ENCODE results near the gene CREB3. TPM values are rescaled to one million over a fixed set of nuclear protein-coding genes. Genes with fewer than 3 reads are reported as not detected.

The CREB3 gene
- total and polyA plus RNA-seq, 4 donors = 9.2 to 21.4 (median 18.1) TPM

DNA sequence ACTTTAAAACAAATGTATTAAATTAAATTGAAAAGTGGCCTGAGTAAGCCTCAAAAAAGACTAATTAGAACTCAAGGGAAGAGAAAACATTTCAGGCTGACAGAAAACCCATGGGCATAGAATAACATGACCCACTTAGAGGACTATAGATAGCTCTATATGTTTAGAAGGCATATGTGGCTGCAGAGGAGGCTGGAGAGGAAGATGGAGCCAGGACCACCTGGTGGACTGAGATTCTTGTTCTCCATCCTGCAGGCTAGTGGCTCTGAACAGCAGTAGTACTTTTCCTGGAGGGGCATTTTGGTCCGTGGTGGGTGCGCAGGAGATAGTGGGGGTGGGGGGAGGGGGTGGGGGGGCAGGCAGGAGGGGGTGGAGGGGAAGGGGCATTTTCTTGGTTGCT, 48.6 kb downstream of the CREB3 start:
- H3K27ac ChIP-seq (ENCODE audit: low read depth in 1 of 2, low read length in 2 of 2) = no peak overlapping the region
- H3K9ac ChIP-seq (ENCODE audit: low read depth in 1 of 2, low read length in 2 of 2) = no peak overlapping the region
- 74% methylated on average over 2 of the region's 2 CpGs for WGBS
- H3K9me3 ChIP-seq (ENCODE audit: control insufficient read depth in 4 of 4, low read length in 3 of 4) = no peaks in the 10 kb centered on the region
- DNase-seq (ENCODE audit: low spot score) = no peak
- H3K27me3 ChIP-seq (ENCODE audit: control insufficient read depth in 4 of 4, insufficient read depth in 4 of 4, low read length in 3 of 4) = no peaks in the 10 kb centered on the region
- TF ChIP-seq, protein P1, sequence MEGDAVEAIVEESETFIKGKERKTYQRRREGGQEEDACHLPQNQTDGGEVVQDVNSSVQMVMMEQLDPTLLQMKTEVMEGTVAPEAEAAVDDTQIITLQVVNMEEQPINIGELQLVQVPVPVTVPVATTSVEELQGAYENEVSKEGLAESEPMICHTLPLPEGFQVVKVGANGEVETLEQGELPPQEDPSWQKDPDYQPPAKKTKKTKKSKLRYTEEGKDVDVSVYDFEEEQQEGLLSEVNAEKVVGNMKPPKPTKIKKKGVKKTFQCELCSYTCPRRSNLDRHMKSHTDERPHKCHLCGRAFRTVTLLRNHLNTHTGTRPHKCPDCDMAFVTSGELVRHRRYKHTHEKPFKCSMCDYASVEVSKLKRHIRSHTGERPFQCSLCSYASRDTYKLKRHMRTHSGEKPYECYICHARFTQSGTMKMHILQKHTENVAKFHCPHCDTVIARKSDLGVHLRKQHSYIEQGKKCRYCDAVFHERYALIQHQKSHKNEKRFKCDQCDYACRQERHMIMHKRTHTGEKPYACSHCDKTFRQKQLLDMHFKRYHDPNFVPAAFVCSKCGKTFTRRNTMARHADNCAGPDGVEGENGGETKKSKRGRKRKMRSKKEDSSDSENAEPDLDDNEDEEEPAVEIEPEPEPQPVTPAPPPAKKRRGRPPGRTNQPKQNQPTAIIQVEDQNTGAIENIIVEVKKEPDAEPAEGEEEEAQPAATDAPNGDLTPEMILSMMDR (IDR thresholded peaks at IDR 0.05; ENCODE audit: low read depth, low read length, missing input control) = no peak
- no peak for TF ChIP-seq TAF1 (conservative IDR thresholded peaks at IDR 0.05)
- no peak for TF ChIP-seq NR2F2 (IDR thresholded peaks at IDR 0.05)
- no peak for TF ChIP-seq RAD21 (IDR thresholded peaks at IDR 0.05)
- no peak for TF ChIP-seq GABPA (IDR thresholded peaks at IDR 0.05 in 1 of 2, conservative IDR thresholded peaks at IDR 0.05 in 1 of 2)
- no peak for TF ChIP-seq YY1 (IDR thresholded peaks at IDR 0.05)
- TF ChIP-seq, protein P2, sequence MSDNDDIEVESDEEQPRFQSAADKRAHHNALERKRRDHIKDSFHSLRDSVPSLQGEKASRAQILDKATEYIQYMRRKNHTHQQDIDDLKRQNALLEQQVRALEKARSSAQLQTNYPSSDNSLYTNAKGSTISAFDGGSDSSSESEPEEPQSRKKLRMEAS (IDR thresholded peaks at IDR 0.05) = no peak
- TF ChIP-seq FOXA2 (IDR thresholded peaks at IDR 0.05) = no peak
- no peak for TF ChIP-seq FOXA1 (IDR thresholded peaks at IDR 0.05)
- TF ChIP-seq HNF4G (IDR thresholded peaks at IDR 0.05) = no peak
- TF ChIP-seq SP1 (IDR thresholded peaks at IDR 0.05) = no peak
- TF ChIP-seq EGR1 (IDR thresholded peaks at IDR 0.05; ENCODE audit: low read depth in 2 of 2) = no peak
- no peaks in the 10 kb centered on the region for H3K4me1 ChIP-seq (ENCODE audit: control insufficient read depth in 4 of 4, insufficient read depth in 4 of 4, low read length in 3 of 4)
- no peak overlapping the region for H3K4me3 ChIP-seq (ENCODE audit: low read depth in 1 of 3, low read length in 3 of 3)
- H3K36me3 ChIP-seq (ENCODE audit: control insufficient read depth in 4 of 4, insufficient read depth in 3 of 4, low read depth in 1 of 4, low read length in 3 of 4) = peaks cover 0 to 2% (median 0%) of the 10 kb centered on the region in 4 donors

DNA sequence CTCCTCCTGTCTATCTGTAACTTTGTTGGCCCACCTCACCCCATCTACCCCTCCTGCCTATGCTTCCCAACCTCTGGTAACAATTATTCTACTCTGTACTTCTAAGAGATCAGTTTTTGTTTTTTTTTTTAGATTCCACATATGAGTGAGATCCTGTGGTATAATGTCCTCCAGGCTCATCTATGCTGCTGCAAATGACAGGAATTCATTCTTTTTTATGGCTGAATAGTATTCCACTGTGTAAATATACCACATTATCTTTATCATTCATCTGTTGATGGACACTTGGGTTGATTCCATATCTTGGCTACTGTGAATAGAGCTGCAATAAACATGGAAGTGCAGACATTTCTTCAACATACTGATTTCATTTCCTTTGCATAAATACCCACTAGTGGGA, 51.0 kb downstream of the CREB3 start:
- Histone ChIP-seq H3K27ac (ENCODE audit: low read depth in 1 of 2, low read length in 2 of 2) (no peak overlapping the region), H3K27me3 (ENCODE audit: control insufficient read depth in 4 of 4, insufficient read depth in 4 of 4, low read length in 3 of 4) (no peaks in the 10 kb centered on the region), H3K4me3 (ENCODE audit: low read depth in 1 of 3, low read length in 3 of 3) (no peak overlapping the region), H3K4me1 (ENCODE audit: control insufficient read depth in 4 of 4, insufficient read depth in 4 of 4, low read length in 3 of 4) (no peaks in the 10 kb centered on the region), H3K36me3 (ENCODE audit: control insufficient read depth in 4 of 4, insufficient read depth in 3 of 4, low read depth in 1 of 4, low read length in 3 of 4) (peaks cover 0 to 2% (median 0%) of the 10 kb centered on the region in 4 donors), H3K9me3 (ENCODE audit: control insufficient read depth in 4 of 4, low read length in 3 of 4) (no peaks in the 10 kb centered on the region), H3K9ac (ENCODE audit: low read depth in 1 of 2, low read length in 2 of 2) (no peak overlapping the region)
- DNase-seq (ENCODE audit: low spot score) = no peak
- TF ChIP-seq NR2F2 (IDR thresholded peaks at IDR 0.05) (no peak), FOXA2 (IDR thresholded peaks at IDR 0.05) (no peak), RAD21 (IDR thresholded peaks at IDR 0.05) (no peak), FOXA1 (IDR thresholded peaks at IDR 0.05) (no peak), GABPA (IDR thresholded peaks at IDR 0.05 in 1 of 2, conservative IDR thresholded peaks at IDR 0.05 in 1 of 2) (no peak), TAF1 (conservative IDR thresholded peaks at IDR 0.05) (no peak), EGR1 (IDR thresholded peaks at IDR 0.05; ENCODE audit: low read depth in 2 of 2) (no peak), HNF4G (IDR thresholded peaks at IDR 0.05) (no peak), SP1 (IDR thresholded peaks at IDR 0.05) (no peak), RXRA (IDR thresholded peaks at IDR 0.05) (no peak), YY1 (IDR thresholded peaks at IDR 0.05) (no peak), JUND (IDR thresholded peaks at IDR 0.05) (no peak), HNF4A (conservative IDR thresholded peaks at IDR 0.05) (no peak)
- TF ChIP-seq, protein P3, sequence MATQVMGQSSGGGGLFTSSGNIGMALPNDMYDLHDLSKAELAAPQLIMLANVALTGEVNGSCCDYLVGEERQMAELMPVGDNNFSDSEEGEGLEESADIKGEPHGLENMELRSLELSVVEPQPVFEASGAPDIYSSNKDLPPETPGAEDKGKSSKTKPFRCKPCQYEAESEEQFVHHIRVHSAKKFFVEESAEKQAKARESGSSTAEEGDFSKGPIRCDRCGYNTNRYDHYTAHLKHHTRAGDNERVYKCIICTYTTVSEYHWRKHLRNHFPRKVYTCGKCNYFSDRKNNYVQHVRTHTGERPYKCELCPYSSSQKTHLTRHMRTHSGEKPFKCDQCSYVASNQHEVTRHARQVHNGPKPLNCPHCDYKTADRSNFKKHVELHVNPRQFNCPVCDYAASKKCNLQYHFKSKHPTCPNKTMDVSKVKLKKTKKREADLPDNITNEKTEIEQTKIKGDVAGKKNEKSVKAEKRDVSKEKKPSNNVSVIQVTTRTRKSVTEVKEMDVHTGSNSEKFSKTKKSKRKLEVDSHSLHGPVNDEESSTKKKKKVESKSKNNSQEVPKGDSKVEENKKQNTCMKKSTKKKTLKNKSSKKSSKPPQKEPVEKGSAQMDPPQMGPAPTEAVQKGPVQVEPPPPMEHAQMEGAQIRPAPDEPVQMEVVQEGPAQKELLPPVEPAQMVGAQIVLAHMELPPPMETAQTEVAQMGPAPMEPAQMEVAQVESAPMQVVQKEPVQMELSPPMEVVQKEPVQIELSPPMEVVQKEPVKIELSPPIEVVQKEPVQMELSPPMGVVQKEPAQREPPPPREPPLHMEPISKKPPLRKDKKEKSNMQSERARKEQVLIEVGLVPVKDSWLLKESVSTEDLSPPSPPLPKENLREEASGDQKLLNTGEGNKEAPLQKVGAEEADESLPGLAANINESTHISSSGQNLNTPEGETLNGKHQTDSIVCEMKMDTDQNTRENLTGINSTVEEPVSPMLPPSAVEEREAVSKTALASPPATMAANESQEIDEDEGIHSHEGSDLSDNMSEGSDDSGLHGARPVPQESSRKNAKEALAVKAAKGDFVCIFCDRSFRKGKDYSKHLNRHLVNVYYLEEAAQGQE (IDR thresholded peaks at IDR 0.05) = no peak
- TF ChIP-seq, protein P2 (IDR thresholded peaks at IDR 0.05) = no peak
- TF ChIP-seq, protein P4, sequence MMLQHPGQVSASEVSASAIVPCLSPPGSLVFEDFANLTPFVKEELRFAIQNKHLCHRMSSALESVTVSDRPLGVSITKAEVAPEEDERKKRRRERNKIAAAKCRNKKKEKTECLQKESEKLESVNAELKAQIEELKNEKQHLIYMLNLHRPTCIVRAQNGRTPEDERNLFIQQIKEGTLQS (IDR thresholded peaks at IDR 0.05) = no peak
- TF ChIP-seq, protein P5, sequence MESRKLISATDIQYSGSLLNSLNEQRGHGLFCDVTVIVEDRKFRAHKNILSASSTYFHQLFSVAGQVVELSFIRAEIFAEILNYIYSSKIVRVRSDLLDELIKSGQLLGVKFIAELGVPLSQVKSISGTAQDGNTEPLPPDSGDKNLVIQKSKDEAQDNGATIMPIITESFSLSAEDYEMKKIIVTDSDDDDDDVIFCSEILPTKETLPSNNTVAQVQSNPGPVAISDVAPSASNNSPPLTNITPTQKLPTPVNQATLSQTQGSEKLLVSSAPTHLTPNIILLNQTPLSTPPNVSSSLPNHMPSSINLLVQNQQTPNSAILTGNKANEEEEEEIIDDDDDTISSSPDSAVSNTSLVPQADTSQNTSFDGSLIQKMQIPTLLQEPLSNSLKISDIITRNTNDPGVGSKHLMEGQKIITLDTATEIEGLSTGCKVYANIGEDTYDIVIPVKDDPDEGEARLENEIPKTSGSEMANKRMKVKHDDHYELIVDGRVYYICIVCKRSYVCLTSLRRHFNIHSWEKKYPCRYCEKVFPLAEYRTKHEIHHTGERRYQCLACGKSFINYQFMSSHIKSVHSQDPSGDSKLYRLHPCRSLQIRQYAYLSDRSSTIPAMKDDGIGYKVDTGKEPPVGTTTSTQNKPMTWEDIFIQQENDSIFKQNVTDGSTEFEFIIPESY (IDR thresholded peaks at IDR 0.05) = no peak
- TF ChIP-seq, protein P1 (IDR thresholded peaks at IDR 0.05; ENCODE audit: low read depth, low read length, missing input control) = no peak

Measured in liver (tissue), 9 donors.